NCI-H2196 (cell line): ENCODE measurements around the gene RPL23.
"Not testable (repeated sequence)": the region's sequence is repeated elsewhere in the genome, so short reads cannot be mapped to it uniquely, and the experiment has no call there.

Experiments
- DNase-seq: peaks from one replicate; lab custom pipeline; 2025; ENCODE audit not compliant: unreplicated experiment; lab: John Stamatoyannopoulos, UW

RPL23 gene

GRCh38 chr17:38868817-38869525, 15.4 kb upstream of the RPL23 start:
- peak; percentile 62 for DNase-seq

DNA sequence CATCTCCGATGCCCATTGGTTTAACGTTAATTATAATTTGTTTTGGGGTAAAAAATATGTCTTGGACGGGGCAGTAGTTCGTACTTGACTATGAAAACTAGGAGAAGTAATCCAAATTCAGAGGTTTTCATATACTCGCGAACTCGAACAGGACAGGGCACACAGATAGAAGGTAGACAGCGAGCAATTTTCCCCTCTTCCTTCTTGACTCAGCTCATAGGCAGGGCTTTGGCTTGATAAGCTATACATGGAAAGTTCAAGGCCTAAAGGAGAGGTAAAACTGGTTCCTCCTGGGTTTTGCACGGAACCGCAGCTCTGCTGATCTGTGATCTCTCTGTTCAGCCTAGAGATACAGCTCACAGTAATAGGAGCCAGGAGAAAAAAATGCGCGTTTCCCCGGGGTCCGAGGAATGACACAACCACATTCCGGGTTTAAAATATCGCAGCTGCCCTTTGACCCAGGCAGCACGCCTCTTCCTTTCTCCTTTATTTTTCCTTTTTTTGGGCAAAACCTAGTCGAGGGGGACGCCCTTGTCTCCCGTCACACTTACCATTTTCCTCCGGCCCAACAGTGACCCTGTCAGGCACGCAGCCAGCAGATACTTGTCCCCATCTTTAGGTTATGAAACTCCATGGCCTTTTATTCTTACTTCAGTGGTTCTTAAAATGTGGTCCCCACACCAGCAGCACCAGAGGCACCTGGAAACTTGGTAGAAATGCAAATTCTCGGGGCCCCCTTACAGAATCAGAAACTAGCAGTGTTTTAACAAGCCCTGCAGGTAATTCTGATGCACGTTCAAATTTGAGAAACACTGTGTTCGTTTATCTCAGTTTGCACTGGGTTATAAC, 14.7 kb upstream of the RPL23 start:
- DNase-seq: no peak

- peak; percentile 10 for DNase-seq
Measured at GRCh38 chr17:38867179-38867967, 13.9 kb upstream of the RPL23 start.

- no peak for DNase-seq
Measured at GRCh38 chr17:38864636-38865398, 11.3 kb upstream of the RPL23 start.

DNA sequence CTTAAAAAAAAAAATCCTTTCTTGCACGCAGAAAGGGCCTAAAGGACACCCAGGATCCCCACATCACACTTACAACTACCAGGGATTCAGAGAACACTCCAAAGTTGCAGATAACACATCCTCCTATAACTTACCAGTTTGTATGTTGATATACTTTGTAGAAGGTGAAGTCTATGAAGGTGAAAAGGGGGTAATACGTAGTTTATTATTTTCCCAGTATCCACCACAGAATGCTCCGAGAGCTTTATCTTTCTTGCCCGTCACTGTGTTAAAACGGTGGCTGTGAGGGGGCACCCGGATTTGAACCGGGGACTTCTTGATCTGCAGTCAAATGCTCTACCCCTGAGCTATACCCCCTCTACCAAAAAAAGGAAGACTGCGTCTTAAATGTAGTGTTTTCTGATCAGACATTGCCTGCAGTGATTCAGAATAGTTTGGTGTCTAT, 7.9 kb upstream of the RPL23 start:
- no peak for DNase-seq

DNA sequence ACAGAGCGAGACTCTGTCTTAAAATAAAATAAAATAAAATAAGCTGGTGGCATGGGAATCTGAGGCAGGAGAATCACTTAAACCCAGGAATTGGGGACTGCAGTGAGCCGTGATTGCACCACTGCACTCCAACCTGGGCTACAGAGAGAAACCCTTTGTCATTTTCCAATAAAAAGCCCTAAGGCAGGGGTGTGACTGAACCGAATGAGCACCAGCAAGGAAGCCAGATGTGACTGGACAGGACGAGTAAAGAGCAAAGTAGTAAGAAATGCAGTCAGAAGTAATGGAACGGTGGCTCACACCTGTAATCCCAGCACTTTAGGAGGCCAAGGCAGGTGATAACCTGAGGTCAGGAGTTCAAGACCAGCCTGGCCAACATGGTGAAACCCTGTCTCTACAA, 3.8 kb upstream of the RPL23 start:
- DNase-seq: no peak

- DNase-seq: not testable (repeated sequence)
Measured at GRCh38 chr17:38855101-38855714, 1.7 kb upstream of the RPL23 start.

DNA sequence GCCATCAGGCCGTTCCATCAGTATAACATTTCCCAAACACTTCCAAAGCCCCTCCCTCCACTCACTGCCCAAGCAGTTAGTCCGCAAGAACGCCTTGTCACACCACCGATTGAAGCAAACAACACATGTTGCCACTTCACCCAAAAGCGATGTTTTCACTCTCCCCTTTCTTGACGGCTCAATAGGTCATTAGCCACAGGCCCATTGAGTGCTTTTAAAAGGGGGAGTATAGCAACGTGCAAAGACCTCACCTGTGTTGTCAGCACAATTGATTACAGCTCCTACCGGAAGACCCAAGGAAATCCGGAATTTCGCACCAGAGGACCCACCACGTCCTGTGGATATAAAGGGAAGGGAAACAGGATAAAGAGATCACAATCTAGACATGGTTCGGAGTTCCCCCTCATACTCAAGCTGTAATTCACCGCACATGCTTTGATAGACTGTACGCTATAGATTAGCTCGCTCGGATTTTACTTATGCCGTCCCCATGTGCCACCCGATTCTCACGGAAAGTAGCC, 690 bp downstream of the RPL23 start:
- no peak for DNase-seq

GRCh38 chr17:38851434-38851833, 2.1 kb downstream of the RPL23 start:
- no peak for DNase-seq

- DNase-seq: no peak
Measured at GRCh38 chr17:38850374-38850773, 3.1 kb downstream of the RPL23 start.

- DNase-seq: no peak
Measured at GRCh38 chr17:38848939-38849605, 4.4 kb downstream of the RPL23 start.

DNA sequence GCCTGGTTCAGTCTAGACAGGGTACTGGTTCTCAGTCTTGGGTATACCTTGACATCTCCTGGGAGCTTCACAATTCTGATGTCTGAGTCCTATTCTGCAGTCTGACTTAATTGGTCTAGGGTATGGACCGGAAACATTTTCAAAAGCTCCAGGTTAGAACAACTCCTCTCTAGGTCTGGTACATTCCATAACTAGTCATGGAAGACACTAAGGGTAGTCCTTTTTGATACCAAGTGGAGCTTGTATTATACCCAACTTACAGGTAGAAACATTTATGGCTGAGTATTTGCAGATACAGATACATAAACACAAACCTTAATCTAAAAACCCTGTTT, 5.0 kb downstream of the RPL23 start:
- DNase-seq: no peak

GRCh38 chr17:38844261-38844757, 9.2 kb downstream of the RPL23 start:
- DNase-seq: peak; percentile 7

GRCh38 chr17:38825762-38826247, 27.7 kb downstream of the RPL23 start:
- DNase-seq: no peak

DNA sequence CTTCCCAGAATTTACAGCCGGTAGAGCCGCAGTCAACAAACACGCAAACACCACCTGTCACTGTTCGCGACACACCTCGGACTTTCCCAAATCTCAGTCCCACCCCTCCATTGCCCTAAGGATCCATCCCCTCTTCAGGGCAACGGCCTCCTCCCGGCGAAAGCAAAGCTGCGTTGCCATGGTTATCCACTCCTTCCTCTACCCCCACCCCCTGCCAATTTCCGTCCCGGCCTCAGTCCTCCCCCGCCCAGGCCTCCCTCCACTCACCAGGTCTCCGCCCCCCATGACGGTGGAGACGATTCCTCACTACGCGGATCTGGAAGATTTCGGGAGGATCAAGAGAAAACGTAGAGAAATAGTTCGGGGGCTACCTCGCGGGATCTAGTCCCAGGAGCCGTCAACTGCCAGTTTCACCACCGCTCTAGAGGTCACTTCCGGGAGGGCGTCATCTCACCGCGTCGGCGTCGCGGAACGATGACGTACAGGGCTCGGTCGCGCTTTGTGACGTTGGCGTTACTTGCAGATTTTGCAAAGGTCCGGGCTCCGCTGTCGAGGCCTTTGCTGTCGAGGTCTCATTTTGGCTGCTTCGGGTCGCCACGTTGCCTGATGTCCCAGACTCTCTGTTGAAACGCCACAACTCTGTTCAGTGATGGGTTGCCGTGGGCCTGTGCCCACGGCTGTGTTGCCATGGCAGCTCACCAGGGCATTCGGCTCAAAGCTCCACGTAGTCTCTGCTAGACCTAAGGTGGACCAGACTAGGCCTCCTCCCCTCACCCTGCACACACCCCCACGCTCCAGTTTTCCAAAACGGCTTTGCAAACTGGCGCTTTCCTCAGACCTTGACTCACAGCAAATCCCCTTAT, 28.4 kb downstream of the RPL23 start, which contains the start of gene CWC25:
CWC25 (minus strand) TSS at position 423 of the 863 bp plus-strand sequence; CDS start at position 285, 138 bp downstream.
- DNase-seq: peak; percentile 74

- no peak for DNase-seq
Measured at GRCh38 chr17:38815576-38816193, 37.8 kb downstream of the RPL23 start.

GRCh38 chr17:38809828-38810227, 43.7 kb downstream of the RPL23 start:
- DNase-seq: no peak

- no peak for DNase-seq
Measured at GRCh38 chr17:38800237-38800760, 53.2 kb downstream of the RPL23 start.
